Measurements from ENCODE around the gene PRKAG2.
A peak's percentile ranks its signal among the peaks of the same experiment; 100 is the strongest.

The PRKAG2 gene

DNA sequence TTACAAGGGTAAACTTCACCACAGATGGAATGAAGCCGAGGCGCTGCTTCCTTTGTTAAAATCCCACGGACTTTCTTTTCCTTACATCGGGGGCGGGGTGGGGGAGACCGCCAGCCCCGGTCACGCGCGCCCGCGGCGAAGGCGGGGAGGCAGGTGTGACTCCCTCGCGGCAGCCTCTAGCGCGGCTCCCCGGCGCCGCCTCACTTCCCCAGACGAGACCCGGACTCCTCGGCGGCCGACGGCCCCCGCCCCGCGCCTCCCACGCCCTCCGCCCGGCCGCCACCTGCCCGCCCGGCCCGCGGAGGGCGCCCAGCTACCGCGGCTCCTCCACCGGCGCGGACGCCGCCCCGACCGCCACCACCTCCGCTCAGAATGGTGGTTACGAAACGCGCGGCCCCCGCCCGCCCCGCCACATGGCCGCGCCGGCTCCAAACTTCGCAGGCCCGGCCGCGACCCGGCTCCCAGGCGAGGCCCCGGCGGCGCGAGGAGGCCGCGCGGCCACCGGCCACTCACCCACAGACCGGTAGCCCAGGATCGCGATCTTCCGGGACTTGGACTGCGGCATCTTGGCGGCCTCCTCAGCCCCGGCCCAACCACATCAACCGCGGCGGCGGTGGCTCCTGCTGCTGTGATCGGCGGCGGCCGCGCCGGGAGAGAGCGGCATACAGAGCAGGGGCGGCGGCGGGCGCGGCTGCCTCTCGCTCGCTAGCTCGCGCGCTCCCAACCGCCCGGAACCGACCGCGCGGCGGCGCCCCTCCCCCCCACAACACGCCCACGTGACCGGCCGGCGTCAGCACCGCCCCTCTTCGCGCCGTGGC lies 357.8 kb downstream of the PRKAG2 start:
- H3K27ac ChIP-seq: peak overlapping the region; percentile 95
- TF ChIP-seq, protein P1, sequence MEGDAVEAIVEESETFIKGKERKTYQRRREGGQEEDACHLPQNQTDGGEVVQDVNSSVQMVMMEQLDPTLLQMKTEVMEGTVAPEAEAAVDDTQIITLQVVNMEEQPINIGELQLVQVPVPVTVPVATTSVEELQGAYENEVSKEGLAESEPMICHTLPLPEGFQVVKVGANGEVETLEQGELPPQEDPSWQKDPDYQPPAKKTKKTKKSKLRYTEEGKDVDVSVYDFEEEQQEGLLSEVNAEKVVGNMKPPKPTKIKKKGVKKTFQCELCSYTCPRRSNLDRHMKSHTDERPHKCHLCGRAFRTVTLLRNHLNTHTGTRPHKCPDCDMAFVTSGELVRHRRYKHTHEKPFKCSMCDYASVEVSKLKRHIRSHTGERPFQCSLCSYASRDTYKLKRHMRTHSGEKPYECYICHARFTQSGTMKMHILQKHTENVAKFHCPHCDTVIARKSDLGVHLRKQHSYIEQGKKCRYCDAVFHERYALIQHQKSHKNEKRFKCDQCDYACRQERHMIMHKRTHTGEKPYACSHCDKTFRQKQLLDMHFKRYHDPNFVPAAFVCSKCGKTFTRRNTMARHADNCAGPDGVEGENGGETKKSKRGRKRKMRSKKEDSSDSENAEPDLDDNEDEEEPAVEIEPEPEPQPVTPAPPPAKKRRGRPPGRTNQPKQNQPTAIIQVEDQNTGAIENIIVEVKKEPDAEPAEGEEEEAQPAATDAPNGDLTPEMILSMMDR (IDR thresholded peaks at IDR 0.05): peak; percentile 51

DNA sequence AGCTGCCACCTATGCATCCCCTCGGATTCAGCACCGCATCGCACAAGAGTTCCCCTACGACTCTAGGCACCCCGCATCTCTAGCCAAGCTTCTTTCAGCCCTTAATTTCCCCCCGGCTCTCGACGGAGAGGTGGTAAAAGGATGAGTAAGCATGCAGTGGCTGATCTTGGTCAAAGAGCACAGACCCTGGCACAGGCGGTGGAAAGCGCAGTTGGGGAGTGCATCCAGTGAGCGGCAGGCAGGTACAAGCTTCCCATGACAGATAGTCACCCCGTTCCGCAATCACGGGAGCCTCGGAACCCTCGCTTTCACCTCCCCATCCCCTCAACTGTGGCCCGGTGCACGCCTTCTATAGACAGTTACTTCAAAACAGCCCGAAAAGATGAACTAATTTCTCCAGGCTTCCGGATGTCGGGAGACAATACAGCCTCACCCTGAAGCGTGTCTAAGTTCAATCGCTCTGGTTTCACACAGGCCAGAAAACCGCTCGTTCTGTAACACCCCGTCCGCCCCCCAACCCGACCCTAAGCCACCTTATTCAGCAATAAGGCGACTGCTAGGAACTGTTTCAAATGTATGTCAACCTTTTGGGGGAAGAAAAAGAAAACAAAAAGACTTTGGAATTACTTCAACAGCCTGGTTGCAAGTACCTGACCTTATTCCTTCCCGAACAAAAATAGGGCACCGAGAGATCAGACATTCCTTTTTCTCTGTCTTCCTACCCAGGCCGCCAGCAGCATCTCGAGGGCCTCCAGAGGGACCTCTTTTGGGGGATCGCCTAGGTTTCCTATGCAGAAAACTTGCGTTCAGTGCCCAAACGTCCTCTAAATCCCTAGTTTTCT lies 358.6 kb downstream of the PRKAG2 start:
- TF ChIP-seq, protein P1 (IDR thresholded peaks at IDR 0.05): no peak
- TF ChIP-seq ZFX (IDR thresholded peaks at IDR 0.05; ENCODE audit: borderline replicate concordance): no peak
- peak overlapping the region; percentile 95 for H3K27ac ChIP-seq

DNA sequence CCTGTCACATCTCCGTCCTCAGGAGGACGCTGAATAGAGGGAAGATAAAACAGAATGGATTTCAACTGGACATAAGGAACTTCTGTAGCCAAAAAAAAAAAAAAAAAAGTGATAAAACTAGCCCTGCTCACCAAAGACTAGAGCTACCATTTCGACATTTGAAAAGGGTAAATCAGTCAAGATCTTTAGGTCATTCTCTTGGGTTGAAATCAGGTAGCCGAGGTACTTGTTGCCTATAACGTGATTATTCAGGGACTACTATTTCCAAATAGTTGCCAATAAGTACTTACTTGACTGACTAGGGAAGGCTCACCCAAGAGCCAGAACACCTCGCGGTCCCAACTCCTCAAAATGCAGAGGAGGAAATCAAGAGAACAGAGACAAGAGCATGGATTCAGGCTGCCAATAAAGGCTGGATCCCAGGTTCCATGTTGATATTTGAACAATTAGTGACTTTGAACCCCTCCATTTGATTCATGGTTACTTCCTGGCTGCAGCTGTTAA lies 359.3 kb downstream of the PRKAG2 start:
- peak overlapping the region; percentile 95; the same call in 1 of the 2 replicates for H3K27ac ChIP-seq
- TF ChIP-seq, protein P1 (IDR thresholded peaks at IDR 0.05): no peak

GRCh38 chr7:151515276-151515565 lies 361.7 kb downstream of the PRKAG2 start:
- no peak overlapping the region for H3K27ac ChIP-seq

DNA sequence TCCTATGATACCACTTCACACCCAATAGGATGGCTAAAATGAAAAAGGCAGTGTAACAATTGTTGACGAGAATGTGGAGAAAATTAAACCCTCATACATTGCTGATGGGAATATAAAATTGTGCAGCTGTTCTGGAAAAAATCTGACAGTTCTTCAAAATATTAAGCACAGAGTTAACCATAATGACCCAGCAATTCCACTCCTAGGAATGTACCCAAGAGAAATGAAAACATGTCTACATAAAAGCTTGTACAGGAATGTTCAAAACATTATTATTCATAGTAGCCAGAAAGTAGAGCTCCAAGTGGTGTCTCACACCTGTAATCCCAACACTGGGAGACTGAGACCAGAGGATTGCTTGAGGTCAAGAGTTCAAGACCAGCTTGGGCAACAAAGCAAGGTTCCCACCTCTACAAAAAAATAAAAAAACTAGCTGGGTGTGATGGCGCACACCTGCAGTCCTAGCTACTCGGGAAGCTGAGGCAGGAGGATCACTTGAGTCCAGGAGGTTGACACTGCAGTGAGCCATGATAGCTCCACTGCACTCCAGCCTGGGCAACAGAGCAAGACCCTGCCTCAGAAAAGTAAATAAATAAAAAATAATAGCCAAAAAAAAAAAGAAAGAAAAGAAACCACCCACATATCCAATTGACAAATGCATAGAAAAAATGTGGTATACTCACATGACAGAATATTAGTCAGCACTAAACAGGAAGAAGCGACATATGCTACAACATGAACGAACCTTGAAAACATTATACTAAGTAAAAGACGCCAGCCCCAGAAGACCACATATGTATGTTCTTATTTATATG lies 362.2 kb downstream of the PRKAG2 start:
- TF ChIP-seq, protein P1 (IDR thresholded peaks at IDR 0.05): no peak
- TF ChIP-seq ZFX (IDR thresholded peaks at IDR 0.05; ENCODE audit: borderline replicate concordance): no peak
- no peak overlapping the region for H3K27ac ChIP-seq

More at GRCh38 chr7:151515276-151515565, 361.7 kb downstream of the PRKAG2 start:
- no peak for TF ChIP-seq ZFX (IDR thresholded peaks at IDR 0.05; ENCODE audit: borderline replicate concordance)
- TF ChIP-seq, protein P1 (IDR thresholded peaks at IDR 0.05): no peak

GRCh38 chr7:151513133-151513532 lies 363.8 kb downstream of the PRKAG2 start:
- TF ChIP-seq, protein P1 (IDR thresholded peaks at IDR 0.05): no peak
- TF ChIP-seq ZFX (IDR thresholded peaks at IDR 0.05; ENCODE audit: borderline replicate concordance): no peak
- H3K27ac ChIP-seq: no peak overlapping the region
